ENCODE results near the gene DOCK1. TPM values are rescaled to one million over a fixed set of nuclear protein-coding genes. Genes with fewer than 3 reads are reported as not detected.

The DOCK1 gene
- polyA plus RNA-seq, 5 donors: 54.9 to 72.3 (median 68.9) TPM

DNA sequence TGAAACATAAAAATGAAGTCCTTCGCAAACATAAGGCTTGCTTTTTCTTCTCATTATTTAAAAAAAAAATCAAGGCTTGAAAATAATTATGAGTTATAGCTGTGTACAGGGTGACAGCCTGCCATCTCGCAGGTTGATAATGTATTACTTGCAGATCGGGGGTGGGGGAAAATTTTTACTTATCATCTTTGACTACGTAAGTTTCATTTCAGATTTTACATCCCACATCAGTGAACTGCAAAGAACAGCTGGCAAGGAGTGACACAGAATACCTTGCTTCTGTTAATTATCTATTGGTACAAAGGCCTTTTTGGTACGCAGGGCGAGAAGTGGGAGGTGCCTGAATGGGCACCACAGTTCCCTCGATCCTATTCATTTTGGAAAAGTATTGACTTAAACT is 232.2 kb downstream of the DOCK1 start:
- no peak for DNase-seq

DNA sequence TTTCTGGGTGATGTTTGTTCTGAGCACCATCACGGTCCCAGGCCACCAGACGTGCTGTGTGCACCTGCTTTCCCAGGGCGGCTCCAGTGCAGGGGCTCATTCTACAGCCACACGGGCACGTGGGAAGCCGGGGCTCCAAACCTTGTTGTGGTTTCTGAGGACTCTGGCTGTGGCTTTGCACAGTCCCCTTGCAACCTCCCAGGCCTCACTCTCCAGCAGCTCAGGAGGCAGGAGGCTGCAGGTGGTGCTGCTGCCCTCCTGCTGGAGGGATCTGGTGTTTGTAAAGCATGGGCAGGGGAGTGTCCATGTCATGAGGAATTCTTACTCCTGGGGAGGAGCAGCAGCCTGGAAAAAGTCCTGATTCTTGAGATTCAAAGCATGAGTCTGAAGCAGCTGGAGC is 236.9 kb downstream of the DOCK1 start:
- no peak for DNase-seq

DNA sequence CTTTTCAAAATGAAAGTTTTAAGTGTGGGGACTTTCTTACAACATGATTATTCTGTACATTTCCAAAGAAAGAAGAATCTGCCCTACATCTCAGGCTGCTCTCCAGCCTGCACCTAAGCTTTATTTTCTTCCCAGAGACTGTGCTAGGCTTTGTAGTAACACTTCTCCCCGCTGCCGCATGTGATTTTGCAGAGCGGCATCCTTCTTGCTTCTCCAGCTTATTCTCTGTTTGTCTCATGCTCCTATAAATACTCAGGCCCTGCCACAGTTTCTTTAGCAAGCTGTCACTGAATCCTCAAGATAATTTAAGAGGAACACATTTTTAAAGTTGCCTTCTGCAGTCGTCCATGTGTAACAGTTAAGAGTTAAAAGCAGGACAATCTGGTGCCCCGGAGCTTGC is 237.6 kb downstream of the DOCK1 start:
- no peak for DNase-seq

DNA sequence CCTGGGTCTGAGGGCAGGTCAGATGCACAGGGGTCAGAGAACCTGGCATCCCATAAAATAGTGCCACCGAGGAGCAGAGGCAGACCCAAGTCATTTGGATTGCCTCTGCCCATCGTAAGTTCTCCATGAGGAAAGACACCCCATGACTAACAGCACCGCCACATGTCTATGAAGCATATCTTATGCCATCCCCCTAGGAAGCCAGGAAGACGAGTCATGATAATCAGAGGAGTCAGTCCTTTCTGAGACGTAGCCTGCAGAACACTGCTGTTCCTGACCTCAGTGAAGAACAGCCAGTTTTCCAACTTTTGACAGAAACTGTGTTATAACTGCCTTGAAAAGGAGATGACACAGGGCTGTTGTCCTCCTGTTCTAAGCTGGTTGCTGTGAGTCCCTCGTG is 239.9 kb downstream of the DOCK1 start:
- DNase-seq: no peak

DNA sequence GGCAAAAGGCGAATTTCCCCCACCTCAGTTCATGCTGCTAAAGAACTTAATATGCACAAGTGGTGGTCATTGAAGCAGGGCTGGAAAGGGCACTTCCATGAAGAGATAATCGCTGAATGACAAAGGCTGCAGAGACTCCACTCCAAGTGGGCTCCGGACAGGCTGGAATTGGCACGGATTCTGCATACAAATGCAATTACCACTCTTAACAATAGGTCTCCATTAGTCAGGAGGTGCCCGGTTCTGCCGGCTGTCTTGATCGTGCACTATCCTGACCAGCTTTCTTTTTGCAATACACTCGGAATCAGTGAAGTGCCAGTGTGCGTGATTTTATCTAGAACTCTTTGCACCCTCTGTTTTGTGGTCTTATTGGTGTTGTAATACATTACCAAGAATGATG is 241.4 kb downstream of the DOCK1 start:
- DNase-seq: no peak

DNA sequence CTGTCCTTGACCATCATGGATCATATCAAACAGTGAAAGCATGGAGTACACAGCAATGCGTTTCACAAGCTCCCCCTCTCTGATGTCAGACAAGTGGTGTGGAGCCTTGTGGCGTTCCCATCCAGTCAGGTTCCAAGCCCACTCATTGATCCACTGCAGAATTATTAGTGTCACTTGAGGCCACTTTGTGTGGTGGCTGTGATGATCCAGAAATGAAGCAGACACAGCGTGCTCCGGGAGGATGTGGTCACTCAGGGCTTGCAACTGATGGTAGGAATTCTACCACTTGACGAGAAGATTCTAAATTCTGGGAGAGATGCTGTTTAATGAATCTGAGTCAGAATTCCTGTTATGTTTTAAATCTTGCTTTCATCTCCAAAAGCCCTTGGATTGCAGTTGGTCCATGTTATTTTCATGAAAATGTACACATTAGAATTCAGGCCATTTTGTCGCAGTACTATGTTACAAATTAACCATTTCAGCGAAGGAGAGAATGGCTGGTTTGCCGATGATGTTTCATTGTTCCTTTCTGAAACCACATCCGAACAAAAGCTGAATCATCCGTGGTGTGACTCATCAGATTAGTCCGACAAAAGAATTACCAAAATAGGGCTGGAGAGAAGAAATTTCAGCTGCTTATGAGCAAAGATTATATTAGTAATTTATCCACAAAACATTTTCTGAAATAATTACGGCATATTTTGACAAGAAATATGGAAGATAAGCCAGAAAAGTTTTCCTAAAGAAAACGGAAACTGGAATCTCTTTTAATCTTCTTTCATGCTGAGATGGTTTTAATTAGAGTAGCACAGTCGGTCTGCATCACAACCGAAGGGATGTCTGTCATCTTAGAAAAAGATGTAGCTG is 243.1 kb downstream of the DOCK1 start:
- DNase-seq: no peak

DNA sequence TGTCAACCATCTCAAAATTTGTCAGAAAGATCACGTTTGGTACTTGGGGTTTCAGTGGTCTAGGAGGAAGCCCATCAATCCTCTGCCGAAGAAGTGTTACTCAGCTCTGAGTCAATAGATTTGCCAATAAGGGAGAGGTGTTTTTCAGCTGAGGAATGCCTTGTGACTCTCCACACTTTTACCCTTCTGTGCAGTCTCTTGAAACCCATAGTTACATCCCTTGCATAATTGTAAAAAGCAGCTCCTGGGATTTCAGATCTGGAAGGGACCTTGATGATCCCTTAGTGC is 243.6 kb downstream of the DOCK1 start:
- DNase-seq: no peak

DNA sequence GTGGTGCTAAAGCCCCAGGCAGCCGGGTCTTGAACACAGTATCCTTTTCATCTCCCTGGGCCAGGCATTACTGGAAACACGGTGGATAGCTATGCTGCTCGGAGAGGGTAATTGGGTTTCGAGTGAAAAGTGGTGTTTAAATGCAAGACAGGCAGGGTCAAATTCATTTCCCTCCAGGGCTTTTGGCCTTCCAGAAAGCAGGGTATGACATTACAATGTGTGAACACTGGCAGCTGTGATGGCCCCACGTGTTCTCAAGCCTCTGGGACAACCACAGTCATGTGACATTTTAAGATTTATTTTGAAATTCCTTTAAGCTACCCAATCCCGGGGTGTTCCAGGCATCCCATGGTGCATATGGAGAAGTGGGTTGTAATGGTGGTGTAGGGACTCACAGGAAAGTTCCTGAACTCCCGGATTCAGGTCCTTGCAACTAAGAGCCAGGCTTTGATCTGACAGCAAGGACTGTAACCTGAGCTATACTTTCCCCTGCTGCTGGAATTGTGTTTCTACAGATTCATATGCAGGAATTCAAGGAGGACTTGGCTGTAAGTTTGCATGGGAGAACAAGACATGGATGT is 244.4 kb downstream of the DOCK1 start:
- DNase-seq: no peak

DNA sequence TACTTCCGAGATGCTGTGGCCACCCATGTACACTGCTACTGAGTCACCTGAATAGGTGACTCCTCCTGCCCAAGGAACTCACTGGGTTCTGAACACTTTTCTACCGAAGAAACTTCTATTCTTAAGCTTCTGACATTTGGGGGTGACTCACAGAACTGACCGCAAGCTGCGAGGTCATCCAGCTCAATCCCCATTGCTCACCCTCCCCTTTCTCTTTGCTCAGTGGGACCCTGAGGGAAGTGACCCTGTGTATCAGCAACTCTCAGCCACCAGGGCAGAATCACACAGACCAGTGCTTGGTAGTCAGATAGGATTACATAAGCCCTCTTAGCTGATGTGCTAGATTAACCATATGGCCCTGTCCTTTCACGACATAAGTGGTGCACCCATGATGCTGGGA is 244.9 kb downstream of the DOCK1 start:
- no peak for DNase-seq

DNA sequence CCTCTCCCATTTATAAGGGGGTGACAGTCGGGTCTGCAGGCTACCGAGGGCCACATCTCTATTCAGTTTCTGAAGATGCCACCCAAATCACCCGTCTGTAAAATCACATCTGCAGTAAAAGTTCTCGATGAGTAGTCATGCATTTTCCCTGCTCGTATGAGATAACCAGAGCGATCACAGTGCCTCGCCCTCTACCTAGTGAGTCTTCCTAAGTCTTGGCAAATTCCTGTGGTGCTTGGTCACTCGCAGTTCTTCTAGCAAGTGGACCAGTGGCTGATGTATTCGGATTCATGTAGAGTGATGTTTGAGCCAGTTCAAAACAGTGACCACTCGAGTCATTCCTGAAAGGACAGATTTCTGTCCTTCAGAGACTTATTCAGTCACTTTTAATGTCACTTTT is 246.3 kb downstream of the DOCK1 start:
- DNase-seq: no peak

DNA sequence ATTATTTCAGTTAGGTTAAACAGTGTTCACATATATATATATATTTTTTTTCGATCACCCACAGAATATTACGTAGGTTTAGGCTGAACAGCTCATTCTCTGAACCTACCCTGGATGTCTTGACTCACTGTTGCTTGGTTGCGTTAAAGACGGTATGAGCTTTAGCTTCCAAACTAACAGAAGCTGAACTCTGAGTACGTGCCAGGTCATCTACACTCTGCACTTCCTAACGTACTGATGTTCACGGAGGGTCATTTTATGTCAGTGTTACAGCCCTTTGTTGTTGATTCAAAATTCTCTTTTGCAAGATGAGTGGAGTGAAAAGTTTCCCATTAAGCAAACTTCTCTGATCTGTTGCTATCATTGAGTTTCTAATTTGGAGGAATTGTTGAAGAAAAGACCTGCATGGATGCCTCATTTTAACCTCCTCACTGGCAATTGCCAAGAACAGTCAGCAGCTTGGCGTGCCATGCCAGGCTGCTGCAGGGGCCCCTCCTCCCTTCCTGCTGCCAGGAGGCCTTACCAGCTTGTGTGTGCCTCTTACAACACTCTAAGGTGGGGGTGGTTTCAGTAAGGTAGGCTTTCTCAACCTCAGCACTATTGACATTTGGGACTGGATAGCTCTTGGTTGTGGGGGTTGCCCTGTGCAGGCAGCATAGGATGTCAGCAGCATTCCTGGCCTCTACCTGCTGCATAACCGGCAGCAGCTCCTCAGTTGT is 246.9 kb downstream of the DOCK1 start:
- peak in 1 of 2 donors; percentile 12 for DNase-seq

DNA sequence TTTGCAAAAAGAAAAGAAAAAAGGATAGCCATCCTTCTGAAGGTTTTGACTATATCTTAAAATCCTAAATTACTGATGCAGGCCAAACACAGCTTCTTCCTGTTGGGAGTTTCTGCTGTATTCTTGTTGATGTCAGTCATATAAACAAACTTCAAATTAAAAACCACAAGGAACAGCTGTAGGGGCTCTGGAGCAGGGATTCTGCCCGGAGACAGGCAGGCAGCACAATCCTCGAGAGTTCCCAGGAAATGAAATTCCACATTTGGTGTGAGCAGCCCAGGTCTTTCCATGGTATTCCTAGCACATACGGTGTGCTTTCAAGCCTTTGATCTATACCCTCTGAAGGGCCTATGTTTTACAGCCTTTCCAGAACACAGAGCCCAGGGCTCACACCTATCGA is 248.0 kb downstream of the DOCK1 start:
- DNase-seq: peak in 1 of 2 donors; percentile 20

DNA sequence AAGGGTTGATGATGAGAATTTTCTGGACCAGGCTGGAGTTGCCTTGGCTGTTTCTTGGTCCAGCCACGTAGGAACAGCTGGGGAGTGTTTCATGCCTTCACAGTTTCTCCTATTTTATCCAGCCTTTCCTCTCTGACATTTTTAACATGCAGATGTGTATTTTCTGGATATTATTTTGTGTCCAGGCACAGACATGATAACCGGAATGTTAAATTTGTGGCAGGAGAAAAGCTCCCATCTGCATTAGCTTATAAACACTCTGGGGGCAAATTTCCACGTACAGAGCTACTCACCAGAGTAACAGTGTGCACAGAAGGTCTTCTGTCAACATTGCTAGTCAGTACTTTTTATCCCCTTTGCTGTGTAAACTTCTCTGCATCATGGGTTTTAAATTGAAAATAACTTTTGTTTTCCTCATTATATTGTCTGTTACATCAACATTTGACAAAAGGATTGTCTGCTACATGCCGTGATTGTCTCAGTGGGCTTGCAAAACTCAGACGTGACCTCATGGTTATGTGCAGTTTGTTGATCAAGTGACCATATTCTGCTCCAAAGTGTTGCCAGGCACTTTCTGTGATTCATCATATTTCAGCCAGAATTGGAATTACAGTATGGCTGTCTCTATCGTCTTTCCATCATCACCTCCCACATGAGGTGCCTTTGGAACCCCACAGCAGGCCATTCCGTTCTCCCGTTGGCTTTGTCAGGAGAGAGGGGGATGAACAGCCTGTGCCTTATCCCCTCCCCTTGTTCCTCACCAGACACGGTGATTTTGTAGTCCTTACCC is 249.8 kb downstream of the DOCK1 start:
- DNase-seq: peak in 1 of 2 donors; percentile 24

DNA sequence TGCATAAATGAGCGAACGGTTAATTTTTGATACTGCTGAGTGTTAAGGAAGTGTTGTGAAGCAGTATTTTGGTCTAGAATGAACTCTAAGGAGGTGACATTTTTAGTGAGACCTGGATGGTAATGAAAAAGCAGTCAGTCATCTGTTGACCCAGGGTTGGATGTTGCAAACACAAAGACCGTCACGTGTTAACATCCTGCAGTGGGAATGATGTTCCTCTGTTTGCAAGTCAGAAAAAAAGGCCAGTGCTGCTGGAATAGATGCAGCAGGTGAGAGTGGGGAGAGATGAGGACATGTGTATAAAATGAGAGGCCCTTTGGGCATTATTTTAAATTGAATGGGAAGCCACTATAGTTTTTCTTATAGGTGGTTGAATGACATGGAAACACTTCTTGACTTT is 251.9 kb downstream of the DOCK1 start:
- no peak for DNase-seq

DNA sequence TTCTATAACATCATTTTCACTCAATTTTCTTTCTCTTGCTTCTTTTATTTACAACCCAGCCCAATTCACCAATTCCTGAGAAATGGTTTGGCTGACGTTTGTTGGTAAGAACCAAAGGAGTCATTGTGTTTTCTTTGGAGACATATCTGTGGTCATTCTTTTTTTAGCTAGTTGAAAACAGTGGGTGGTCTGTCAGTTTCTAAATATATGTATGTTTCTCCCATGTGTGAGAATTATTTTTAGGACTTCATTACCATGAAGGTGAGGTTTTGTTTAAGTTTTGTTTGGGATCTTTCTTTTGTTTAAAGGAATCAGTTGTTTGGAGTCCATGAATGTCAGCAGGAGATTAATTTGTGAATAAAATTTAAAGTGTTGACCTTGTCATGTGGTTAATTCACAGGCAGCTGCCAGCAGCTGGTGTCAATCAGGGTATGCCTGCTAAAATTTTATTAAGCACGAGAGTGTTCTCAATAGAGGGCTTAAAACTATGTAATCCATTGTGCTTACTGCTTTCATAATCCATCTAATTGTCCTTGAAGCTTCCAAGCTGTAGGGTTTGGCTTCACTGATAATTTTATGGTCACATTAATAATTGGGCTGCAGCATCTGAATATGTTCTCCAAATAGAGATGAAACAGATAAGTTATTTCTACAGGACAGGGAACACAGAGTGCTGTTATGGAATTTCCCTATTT is 252.4 kb downstream of the DOCK1 start:
- peak in 1 of 2 donors; percentile 48 for DNase-seq

DNA sequence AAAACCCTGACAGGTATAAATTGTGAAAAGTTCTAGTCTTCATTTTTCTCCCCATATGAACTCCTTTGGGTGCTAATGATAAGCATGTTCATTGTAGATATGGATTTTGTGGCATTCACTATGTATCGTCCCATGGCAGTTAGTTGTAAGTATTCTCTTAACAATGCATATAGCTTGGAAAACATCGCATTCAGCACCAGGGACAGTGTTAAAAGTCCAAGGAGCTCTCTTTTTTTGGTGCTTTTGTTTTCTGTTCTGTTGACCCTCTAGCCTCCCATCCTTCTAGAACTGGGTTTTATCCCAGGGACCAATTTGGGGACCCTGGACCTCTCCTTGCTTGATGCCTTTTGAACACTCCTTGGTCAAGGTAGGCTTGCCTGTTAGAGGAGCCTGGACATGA is 253.4 kb downstream of the DOCK1 start:
- DNase-seq: no peak

DNA sequence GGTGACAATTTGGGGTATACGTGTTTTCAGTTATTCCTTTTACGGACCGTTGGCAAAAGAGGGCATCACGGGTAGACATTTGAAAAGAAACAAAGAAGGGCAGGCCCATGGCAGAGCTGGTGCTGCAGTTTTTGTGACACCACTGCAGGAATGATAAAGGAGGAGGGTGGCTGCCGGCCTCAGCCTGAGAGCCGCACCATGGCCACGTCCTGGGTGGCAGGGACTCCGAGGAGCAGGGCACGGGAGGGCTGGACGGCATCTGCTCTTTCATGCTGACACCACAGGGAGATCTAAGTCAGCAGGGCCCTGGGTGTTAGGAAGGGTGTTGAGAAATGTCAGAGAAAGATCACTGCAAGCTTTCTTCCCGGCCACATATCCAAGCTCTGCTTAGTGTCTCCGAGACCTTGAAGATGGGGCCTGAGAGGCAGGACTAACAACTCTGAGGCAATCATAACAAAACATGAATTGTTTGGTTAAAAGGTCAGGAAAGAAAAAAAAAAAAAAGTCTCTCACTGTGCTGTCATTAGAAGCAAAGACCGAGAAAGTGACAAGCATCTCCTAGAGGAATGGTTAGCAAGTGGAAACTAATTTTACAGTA is 254.5 kb downstream of the DOCK1 start:
- DNase-seq: no peak

DNA sequence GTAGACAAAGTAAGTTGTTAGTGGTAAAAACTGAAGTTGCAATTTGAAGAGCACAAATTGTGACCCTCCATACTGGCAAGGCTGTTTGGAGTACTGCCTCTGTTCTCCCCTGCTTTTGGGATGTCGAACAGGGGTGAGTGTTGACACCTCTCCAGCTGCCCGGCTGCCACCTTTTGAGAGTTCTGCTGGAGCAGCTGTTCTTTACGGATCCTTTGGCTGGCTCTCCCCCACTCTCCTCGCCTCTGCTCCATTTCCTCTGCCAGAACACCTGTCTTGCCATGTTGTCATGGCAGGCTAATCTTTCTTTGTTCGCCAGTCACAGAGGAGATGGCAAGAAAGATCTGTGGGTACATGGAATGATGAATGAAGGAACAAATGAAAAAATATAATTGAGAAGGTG is 256.3 kb downstream of the DOCK1 start:
- no peak for DNase-seq

DNA sequence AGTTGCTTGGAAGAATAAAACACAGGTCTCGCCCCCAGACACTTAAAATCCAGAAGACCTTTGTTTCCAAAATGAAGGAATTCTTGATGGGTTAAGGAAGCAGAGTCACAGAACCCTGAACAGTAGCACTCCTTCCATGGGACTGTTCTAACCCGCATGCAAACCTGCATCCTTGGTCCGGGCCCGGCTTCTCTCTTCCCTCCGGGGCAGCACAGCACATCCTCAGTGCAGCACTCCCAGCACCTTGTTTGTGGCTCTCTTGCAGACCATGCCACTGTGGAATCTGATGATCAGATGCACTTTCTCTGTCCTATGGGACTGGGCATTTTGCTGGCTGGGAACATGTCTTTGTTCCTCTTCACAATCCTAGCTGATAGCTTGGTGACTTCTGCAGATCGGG is 257.6 kb downstream of the DOCK1 start:
- DNase-seq: no peak

DNA sequence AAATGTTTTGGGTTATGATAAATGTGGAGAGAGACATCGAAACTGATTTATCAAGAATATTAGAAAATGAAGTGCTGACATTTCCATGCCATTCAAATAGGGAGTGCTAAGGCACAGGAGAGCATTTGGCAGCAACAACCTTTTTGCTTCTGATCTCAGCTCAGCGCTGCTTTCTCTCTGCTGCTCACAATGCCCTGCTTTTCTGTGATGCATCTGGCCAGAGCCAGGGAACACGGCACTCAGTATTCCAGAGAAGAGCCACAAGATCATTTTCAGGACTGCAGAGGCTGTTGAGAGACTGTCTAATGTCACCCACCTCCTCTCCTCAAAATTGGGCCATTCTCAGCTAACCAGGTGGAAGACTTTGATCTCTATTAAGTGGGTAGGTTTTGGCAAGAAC is 263.0 kb downstream of the DOCK1 start:
- no peak for DNase-seq

DNA sequence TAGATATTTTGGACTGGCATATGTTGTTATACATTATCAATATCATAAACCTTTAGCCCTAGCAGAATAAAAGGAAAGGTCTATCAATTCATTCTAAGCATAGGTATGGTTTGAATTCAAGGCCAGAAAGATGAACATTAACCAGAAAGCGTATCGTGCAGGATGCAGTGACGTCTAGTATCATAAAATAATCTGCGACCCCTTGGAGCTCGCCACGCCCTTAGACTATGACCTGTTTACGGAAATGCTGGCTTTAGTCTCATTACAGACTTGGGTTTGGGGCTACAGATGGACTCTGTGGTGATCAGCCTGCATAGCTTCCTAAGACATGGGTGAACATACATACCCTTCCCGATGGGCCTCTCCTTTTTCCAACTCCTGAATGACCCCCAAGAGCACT is 269.6 kb downstream of the DOCK1 start:
- no peak for DNase-seq
